ENCODE results near the gene SYNRG. TPM values are rescaled to one million over a fixed set of nuclear protein-coding genes. Genes with fewer than 3 reads are reported as not detected.

The SYNRG gene
- total and polyA plus RNA-seq, 2 of the 13 experiments (the other 11 are each of a cell fraction or from before 2014, with no cell fraction given), result 7.3 to 8.7 TPM

DNA sequence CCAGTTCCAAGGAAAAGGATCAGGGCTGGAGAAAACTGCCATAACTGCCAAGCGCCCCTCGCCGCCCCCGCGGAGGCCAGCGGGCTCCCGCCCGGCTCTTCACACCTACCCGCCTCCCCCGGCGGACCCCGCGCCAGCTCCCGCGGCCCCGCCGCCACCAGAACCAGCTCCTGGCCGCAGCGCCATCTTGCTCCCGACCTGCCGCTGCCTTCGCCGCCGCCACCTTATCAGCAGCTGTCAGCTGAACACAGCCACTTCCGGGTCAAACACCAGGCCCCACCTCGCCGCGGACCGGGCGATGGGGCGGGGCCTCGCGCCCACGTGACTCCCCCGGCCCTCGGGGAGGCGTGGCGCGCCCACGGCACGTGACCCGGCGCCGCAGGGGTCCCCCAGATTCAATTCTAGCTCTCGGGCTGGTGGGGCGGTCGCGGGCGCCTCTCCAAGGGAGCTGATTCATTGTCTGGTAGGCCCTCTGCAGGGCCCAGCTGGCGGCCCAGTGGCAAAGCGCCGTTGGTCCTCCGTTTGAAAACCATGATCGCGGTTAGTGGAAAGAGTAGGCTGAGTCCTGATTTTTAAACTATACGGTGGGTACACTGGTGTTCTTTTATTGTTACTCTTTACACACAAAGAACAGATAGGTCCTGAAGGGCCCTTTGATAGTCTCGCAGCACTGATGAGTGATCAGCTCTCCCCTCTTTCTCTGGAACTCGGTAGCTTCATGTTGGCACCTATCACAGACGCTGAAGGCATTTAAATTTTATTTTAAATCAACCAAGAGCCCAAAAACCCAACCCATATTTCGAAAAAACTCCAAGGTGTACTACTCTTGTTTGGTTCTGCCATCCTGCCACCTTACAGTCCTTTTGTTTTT, at the start of gene SYNRG (continued):
- TF ChIP-seq, protein P1, sequence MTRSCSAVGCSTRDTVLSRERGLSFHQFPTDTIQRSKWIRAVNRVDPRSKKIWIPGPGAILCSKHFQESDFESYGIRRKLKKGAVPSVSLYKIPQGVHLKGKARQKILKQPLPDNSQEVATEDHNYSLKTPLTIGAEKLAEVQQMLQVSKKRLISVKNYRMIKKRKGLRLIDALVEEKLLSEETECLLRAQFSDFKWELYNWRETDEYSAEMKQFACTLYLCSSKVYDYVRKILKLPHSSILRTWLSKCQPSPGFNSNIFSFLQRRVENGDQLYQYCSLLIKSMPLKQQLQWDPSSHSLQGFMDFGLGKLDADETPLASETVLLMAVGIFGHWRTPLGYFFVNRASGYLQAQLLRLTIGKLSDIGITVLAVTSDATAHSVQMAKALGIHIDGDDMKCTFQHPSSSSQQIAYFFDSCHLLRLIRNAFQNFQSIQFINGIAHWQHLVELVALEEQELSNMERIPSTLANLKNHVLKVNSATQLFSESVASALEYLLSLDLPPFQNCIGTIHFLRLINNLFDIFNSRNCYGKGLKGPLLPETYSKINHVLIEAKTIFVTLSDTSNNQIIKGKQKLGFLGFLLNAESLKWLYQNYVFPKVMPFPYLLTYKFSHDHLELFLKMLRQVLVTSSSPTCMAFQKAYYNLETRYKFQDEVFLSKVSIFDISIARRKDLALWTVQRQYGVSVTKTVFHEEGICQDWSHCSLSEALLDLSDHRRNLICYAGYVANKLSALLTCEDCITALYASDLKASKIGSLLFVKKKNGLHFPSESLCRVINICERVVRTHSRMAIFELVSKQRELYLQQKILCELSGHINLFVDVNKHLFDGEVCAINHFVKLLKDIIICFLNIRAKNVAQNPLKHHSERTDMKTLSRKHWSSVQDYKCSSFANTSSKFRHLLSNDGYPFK (CRISPR knock-in tag; IDR thresholded peaks at IDR 0.05; ENCODE audit: borderline replicate concordance), result no peak
- TF ChIP-seq PHB2 (IDR thresholded peaks at IDR 0.05; ENCODE audit: partially characterized antibody) (no peak), CEBPB (IDR thresholded peaks at IDR 0.05; ENCODE audit: borderline replicate concordance, low read depth, low read length) (no peak), FLYWCH1 (CRISPR knock-in tag; IDR thresholded peaks at IDR 0.05) (no peak), ZNF10 (CRISPR knock-in tag; IDR thresholded peaks at IDR 0.05; ENCODE audit: borderline replicate concordance, low read depth) (no peak), MBNL3 (CRISPR knock-in tag; conservative IDR thresholded peaks at IDR 0.05) (no peak), ZNF251 (CRISPR knock-in tag; IDR thresholded peaks at IDR 0.05) (no peak), ASH2L (IDR thresholded peaks at IDR 0.05; ENCODE audit: insufficient read length, low read depth, low read length) (peak; percentile 86), MATR3 (CRISPR knock-in tag; IDR thresholded peaks at IDR 0.05) (no peak), ATRX (CRISPR knock-in tag; IDR thresholded peaks at IDR 0.05; ENCODE audit: borderline replicate concordance) (no peak), MIXL1 (CRISPR knock-in tag; IDR thresholded peaks at IDR 0.05) (0 out of 2 replicates have a peak, but pooled peaks have one; percentile 30), FOSL1 (CRISPR knock-in tag; IDR thresholded peaks at IDR 0.05; ENCODE audit: borderline replicate concordance) (no peak), MLLT10 (CRISPR knock-in tag; IDR thresholded peaks at IDR 0.05) (no peak), ZNF616 (CRISPR knock-in tag; IDR thresholded peaks at IDR 0.05; ENCODE audit: low read depth) (no peak), ZNF329 (CRISPR knock-in tag; IDR thresholded peaks at IDR 0.05; ENCODE audit: low read depth) (peak; percentile 29; the same call in 1 of the 2 replicates), SCMH1 (CRISPR knock-in tag; IDR thresholded peaks at IDR 0.05; ENCODE audit: borderline replicate concordance) (no peak), PHF8 (CRISPR knock-in tag; IDR thresholded peaks at IDR 0.05) (peak; percentile 75), KAT2B (IDR thresholded peaks at IDR 0.05; ENCODE audit: borderline replicate concordance, low read depth, low read length) (no peak)
- TF ChIP-seq, protein P2, sequence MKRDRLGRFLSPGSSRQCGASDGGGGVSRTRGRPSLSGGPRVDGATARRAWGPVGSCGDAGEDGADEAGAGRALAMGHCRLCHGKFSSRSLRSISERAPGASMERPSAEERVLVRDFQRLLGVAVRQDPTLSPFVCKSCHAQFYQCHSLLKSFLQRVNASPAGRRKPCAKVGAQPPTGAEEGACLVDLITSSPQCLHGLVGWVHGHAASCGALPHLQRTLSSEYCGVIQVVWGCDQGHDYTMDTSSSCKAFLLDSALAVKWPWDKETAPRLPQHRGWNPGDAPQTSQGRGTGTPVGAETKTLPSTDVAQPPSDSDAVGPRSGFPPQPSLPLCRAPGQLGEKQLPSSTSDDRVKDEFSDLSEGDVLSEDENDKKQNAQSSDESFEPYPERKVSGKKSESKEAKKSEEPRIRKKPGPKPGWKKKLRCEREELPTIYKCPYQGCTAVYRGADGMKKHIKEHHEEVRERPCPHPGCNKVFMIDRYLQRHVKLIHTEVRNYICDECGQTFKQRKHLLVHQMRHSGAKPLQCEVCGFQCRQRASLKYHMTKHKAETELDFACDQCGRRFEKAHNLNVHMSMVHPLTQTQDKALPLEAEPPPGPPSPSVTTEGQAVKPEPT (CRISPR knock-in tag; IDR thresholded peaks at IDR 0.05; ENCODE audit: low read depth), result no peak
- TF ChIP-seq, protein P3, sequence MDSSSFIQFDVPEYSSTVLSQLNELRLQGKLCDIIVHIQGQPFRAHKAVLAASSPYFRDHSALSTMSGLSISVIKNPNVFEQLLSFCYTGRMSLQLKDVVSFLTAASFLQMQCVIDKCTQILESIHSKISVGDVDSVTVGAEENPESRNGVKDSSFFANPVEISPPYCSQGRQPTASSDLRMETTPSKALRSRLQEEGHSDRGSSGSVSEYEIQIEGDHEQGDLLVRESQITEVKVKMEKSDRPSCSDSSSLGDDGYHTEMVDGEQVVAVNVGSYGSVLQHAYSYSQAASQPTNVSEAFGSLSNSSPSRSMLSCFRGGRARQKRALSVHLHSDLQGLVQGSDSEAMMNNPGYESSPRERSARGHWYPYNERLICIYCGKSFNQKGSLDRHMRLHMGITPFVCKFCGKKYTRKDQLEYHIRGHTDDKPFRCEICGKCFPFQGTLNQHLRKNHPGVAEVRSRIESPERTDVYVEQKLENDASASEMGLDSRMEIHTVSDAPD (CRISPR knock-in tag; IDR thresholded peaks at IDR 0.05), result peak; percentile 48; the same call in 1 of the 2 replicates
- TF ChIP-seq, protein P4, sequence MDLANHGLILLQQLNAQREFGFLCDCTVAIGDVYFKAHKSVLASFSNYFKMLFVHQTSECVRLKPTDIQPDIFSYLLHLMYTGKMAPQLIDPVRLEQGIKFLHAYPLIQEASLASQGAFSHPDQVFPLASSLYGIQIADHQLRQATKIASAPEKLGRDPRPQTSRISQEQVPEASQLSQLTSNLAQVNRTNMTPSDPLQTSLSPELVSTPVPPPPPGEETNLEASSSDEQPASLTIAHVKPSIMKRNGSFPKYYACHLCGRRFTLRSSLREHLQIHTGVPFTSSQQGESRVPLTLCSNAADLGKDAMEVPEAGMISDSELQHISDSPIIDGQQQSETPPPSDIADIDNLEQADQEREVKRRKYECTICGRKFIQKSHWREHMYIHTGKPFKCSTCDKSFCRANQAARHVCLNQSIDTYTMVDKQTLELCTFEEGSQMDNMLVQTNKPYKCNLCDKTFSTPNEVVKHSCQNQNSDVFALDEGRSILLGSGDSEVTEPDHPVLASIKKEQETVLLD (CRISPR knock-in tag; IDR thresholded peaks at IDR 0.05; ENCODE audit: low read depth), result peak; percentile 82

Data from HepG2 (cell line).